IMR-90 (cell line): ENCODE data around the gene MATN3.

Source experiments
- BHLHE40 ChIP-seq: fragments of 150-350 bp; IDR thresholded peaks from 2 replicates; pipeline ENCODE4 v1.6.1; 2016; ENCODE audit warnings: mild to moderate bottlenecking, low read depth, low read length
- POLR2A ChIP-seq: IDR thresholded peaks from 2 replicates; pipeline ENCODE4 v1.6.1; 2012; ENCODE audit warnings: mild to moderate bottlenecking, low read depth, low read length
- SMC3 ChIP-seq: fragments of 150-350 bp; IDR thresholded peaks from 2 replicates; pipeline ENCODE4 v1.6.1; 2016; ENCODE audit warnings: low read depth, mild to moderate bottlenecking, antibody characterized with exemption, low read length, moderate library complexity
- TF ChIP-seq, protein P1 (sequence below): conservative IDR thresholded peaks from 2 replicates; pipeline ENCODE4 v1.5.1; 2012; ENCODE audit warnings: mild to moderate bottlenecking, low read depth, low read length, improper control_type of control experiment
- TF ChIP-seq, protein P2 (sequence below): fragments of 150-350 bp; IDR thresholded peaks from 2 replicates; pipeline ENCODE4 v1.6.1; 2017; ENCODE audit warnings: mild to moderate bottlenecking, antibody characterized with exemption, low read length, low read depth

DNA sequence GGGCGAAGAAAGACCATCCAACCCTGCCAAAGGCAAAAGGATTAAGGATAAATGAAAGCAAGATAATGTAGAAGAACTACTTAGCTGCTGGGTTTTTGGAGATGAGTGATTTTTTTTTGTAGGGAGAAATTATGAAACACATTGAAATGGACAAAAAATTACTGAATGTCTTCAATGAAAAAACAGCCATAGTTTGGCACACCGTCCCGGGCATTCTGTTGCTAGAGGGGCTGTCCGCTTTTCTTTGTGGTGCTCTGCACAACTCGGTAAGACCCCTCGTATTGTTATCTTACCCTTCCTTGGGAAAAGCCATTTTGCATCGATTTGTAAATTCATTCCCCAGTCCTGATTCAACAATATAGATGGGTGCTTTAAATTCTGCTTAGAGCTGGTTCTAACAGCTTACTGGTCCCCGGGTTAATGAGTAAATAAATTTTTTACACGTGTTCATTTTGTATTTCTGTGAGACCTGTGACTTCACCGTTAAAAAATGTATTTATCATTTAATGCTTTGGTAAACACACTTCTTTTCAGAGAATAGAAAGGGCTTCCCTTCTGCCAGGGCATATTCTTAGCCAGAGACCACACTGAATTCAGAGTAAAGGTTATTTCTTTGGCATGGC lies 39.9 kb upstream of the MATN3 start:
- TF ChIP-seq, protein P1, sequence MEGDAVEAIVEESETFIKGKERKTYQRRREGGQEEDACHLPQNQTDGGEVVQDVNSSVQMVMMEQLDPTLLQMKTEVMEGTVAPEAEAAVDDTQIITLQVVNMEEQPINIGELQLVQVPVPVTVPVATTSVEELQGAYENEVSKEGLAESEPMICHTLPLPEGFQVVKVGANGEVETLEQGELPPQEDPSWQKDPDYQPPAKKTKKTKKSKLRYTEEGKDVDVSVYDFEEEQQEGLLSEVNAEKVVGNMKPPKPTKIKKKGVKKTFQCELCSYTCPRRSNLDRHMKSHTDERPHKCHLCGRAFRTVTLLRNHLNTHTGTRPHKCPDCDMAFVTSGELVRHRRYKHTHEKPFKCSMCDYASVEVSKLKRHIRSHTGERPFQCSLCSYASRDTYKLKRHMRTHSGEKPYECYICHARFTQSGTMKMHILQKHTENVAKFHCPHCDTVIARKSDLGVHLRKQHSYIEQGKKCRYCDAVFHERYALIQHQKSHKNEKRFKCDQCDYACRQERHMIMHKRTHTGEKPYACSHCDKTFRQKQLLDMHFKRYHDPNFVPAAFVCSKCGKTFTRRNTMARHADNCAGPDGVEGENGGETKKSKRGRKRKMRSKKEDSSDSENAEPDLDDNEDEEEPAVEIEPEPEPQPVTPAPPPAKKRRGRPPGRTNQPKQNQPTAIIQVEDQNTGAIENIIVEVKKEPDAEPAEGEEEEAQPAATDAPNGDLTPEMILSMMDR, result no peak
- no peak for TF ChIP-seq POLR2A
- TF ChIP-seq, protein P2, sequence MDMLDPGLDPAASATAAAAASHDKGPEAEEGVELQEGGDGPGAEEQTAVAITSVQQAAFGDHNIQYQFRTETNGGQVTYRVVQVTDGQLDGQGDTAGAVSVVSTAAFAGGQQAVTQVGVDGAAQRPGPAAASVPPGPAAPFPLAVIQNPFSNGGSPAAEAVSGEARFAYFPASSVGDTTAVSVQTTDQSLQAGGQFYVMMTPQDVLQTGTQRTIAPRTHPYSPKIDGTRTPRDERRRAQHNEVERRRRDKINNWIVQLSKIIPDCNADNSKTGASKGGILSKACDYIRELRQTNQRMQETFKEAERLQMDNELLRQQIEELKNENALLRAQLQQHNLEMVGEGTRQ, result no peak
- no peak for TF ChIP-seq SMC3
- no peak for TF ChIP-seq BHLHE40
